ENCODE data around the gene NKG7.

DNA sequence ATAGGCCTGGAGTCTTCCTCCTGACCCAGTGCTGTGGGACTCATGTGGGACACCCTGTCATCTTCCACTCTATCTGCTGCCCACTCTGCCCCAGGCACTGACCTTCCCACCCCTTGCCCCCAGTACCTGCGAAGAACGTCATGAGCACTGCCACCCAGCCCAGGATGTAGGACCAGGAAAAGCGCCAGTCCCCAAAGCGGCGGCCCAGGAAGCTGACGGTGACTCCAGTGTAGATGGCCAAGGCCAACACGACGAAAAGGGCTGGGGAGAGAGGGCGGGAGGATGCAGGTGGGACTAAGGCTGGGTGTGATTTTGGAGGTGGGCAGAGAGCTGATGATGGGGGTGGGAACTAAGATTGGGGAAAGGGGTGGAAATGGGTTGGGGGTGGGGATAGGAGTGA, 7.9 kb upstream of the NKG7 start:
- TF ChIP-seq, protein P1, sequence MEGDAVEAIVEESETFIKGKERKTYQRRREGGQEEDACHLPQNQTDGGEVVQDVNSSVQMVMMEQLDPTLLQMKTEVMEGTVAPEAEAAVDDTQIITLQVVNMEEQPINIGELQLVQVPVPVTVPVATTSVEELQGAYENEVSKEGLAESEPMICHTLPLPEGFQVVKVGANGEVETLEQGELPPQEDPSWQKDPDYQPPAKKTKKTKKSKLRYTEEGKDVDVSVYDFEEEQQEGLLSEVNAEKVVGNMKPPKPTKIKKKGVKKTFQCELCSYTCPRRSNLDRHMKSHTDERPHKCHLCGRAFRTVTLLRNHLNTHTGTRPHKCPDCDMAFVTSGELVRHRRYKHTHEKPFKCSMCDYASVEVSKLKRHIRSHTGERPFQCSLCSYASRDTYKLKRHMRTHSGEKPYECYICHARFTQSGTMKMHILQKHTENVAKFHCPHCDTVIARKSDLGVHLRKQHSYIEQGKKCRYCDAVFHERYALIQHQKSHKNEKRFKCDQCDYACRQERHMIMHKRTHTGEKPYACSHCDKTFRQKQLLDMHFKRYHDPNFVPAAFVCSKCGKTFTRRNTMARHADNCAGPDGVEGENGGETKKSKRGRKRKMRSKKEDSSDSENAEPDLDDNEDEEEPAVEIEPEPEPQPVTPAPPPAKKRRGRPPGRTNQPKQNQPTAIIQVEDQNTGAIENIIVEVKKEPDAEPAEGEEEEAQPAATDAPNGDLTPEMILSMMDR (IDR thresholded peaks at IDR 0.05), result no peak
- TF ChIP-seq POLR2A (IDR thresholded peaks at IDR 0.05), result no peak

All from body of pancreas (tissue), 4 donors.